ENCODE data around the gene PRKD1.

The PRKD1 gene

DNA sequence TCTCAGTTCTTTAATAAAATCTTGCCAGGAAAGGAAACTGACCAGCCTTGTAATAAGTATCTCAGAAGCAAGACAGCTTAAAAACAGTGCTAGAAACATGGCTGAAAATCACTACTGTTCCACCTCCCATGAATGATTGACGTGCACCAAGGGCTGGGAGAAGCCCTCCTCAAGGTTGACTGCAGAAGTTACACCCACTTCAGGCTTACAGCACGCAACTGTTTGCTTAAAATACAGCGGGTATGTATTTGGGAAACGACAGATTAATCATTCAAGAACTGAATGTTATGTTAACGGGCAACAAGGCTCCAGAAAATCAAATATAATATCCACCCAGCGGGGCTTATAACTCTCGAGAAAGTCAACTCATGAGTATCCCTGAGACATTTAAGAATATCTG lies 22.1 kb downstream of the PRKD1 start:
- no peak overlapping the region for H3K4me3 ChIP-seq (ENCODE audit: low read length)
- DNase-seq (ENCODE audit: low read depth), result no peak
- TF ChIP-seq, protein P1, sequence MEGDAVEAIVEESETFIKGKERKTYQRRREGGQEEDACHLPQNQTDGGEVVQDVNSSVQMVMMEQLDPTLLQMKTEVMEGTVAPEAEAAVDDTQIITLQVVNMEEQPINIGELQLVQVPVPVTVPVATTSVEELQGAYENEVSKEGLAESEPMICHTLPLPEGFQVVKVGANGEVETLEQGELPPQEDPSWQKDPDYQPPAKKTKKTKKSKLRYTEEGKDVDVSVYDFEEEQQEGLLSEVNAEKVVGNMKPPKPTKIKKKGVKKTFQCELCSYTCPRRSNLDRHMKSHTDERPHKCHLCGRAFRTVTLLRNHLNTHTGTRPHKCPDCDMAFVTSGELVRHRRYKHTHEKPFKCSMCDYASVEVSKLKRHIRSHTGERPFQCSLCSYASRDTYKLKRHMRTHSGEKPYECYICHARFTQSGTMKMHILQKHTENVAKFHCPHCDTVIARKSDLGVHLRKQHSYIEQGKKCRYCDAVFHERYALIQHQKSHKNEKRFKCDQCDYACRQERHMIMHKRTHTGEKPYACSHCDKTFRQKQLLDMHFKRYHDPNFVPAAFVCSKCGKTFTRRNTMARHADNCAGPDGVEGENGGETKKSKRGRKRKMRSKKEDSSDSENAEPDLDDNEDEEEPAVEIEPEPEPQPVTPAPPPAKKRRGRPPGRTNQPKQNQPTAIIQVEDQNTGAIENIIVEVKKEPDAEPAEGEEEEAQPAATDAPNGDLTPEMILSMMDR (conservative IDR thresholded peaks at IDR 0.05; ENCODE audit: low read depth, low read length), result no peak

GRCh38 chr14:29900609-29901350 lies 26.9 kb downstream of the PRKD1 start:
- TF ChIP-seq, protein P1 (conservative IDR thresholded peaks at IDR 0.05; ENCODE audit: low read depth, low read length), result no peak
- no peak for DNase-seq (ENCODE audit: low read depth)
- H3K4me3 ChIP-seq (ENCODE audit: low read length), result no peak overlapping the region

GRCh38 chr14:29898470-29898869 lies 29.2 kb downstream of the PRKD1 start:
- no peak overlapping the region for H3K4me3 ChIP-seq (ENCODE audit: low read length)
- DNase-seq (ENCODE audit: low read depth), result no peak
- TF ChIP-seq, protein P1 (conservative IDR thresholded peaks at IDR 0.05; ENCODE audit: low read depth, low read length), result no peak

DNA sequence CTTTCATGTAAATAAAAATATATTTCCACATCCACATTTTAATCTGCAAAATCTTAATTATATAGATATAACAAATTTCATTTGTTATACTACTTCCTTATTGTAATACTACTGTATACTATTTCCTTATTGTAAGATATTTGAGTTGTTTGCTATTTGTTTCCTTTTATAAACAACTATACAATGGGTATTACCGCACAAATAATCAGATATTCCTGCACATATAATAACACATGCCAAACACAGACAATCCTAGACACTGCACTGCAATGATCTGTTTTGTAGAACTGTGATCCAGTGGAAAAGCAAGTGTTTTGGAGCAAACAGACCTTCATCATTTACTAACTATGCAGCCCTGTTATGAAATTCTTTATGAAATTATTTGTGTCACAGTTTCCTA lies 30.5 kb downstream of the PRKD1 start:
- H3K4me3 ChIP-seq (ENCODE audit: low read length), result no peak overlapping the region
- TF ChIP-seq, protein P1 (conservative IDR thresholded peaks at IDR 0.05; ENCODE audit: low read depth, low read length), result no peak
- DNase-seq (ENCODE audit: low read depth), result no peak

- TF ChIP-seq, protein P1 (conservative IDR thresholded peaks at IDR 0.05; ENCODE audit: low read depth, low read length), result no peak
- H3K4me3 ChIP-seq (ENCODE audit: low read length), result no peak overlapping the region
- DNase-seq (ENCODE audit: low read depth), result no peak
These were observed 31.3 kb downstream of the PRKD1 start for GRCh38 chr14:29896354-29896821.

- TF ChIP-seq, protein P1 (conservative IDR thresholded peaks at IDR 0.05; ENCODE audit: low read depth, low read length), result no peak
- DNase-seq (ENCODE audit: low read depth), result no peak
- H3K4me3 ChIP-seq (ENCODE audit: low read length), result no peak overlapping the region
These were observed 32.0 kb downstream of the PRKD1 start for GRCh38 chr14:29895591-29896083.

- DNase-seq (ENCODE audit: low read depth), result no peak
These were observed 33.7 kb downstream of the PRKD1 start for GRCh38 chr14:29893989-29894388.

More at GRCh38 chr14:29893989-29894388, 33.7 kb downstream of the PRKD1 start:
- H3K4me3 ChIP-seq (ENCODE audit: low read length), result no peak overlapping the region
- TF ChIP-seq, protein P1 (conservative IDR thresholded peaks at IDR 0.05; ENCODE audit: low read depth, low read length), result no peak

Data from retinal pigment epithelial cell (primary cell).